NCI-H2196 treated with DMSO at 0.1 percent for 48 hours (cell line): ENCODE results near the gene MCU.
"Not testable (repeated sequence)": the region's sequence is repeated elsewhere in the genome, so short reads cannot be mapped to it uniquely, and the experiment has no call there.

Experiments used
- DNase-seq: peaks from one replicate; lab custom pipeline; 2025; ENCODE audit not compliant: unreplicated experiment; lab: John Stamatoyannopoulos, UW

MCU gene, protein sequence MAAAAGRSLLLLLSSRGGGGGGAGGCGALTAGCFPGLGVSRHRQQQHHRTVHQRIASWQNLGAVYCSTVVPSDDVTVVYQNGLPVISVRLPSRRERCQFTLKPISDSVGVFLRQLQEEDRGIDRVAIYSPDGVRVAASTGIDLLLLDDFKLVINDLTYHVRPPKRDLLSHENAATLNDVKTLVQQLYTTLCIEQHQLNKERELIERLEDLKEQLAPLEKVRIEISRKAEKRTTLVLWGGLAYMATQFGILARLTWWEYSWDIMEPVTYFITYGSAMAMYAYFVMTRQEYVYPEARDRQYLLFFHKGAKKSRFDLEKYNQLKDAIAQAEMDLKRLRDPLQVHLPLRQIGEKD

DNA sequence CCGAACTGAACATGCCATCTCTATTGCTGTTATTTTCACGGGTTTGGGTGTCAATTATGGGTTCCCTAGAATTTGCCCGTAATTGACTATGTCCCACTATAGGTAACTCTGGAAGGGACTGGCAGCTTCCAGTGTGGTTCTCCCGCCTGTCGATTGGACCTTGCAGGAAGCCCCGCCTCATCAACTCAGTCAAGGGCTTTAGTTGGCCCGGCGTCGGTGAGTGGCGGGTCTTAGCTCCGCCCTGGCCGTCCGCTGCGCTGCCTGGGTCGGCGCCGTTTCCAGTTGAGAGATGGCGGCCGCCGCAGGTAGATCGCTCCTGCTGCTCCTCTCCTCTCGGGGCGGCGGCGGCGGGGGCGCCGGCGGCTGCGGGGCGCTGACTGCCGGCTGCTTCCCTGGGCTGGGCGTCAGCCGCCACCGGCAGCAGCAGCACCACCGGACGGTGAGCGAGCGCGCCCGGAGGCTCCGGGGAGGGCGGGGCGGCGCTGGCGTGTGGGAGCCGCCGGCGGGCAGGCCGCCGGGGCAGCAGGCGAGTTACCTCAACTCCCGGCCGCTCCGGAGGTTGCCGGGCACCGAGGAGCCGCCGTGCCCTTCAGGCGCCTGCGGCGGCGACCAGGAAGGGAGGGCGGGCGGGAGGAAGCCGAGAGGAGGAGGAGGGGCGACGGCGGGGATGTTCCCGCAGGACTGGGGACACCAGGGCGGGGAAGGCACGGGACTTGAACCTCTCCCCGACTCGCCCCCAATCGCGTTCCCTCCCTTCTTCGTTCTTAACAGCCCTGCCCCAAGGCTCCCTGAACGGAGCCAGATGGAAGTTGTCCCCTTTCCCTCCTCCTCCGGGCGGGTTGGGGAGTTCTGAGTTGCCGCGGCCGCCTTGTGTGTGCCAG, at the start of gene MCU:
Gene MCU, plus strand, starts transcription at position 281 of the 881 bp plus-strand sequence. Its CDS starts 9 bp downstream, at position 290.
- peak; percentile 74 for DNase-seq

DNA sequence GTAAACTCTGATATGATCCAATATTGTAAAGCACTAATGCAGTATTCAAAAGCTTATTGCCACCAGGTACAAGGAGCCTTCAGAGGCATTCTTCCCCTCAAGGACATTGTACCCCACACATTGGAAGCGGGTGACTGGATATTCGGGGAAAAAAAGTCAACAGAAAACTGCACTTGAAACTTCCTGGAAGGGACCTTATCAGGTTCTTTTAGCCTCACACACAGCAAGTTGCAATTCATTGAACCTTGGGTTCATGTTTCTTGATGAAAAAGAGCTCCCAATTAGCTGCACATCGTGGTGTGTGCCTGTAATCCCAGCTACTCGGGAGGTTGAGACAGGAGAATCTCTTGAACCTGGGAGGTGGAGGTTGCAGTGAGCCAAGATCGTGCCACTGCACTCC, 49.6 kb upstream of the MCU start:
- no peak for DNase-seq

DNA sequence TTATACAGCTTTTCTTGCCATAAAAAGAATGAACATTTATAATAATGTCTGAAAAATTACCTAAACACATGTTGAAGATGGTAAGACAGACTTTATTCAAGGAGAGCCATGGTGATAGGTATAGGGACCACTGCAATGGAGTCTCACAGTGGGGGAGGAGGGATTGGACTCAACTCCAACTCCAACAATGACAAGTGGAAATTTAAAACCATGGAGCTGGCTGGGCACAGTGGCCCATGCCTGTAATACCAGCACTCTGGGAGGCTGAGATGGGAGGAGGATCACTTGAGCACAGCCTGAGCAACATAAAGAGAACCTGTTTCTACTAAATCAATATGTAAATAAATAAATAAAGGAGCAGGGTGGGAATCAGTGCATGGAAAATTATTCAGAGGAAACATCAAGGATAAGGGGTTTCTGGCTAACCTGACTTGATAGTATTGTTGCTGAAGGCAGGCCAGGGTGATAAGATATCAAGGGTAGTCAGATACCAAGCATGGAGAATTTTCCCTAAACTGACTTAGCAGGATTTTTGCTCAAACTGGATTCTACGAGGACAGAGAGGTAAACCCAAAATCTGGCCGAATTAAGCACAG, 46.6 kb upstream of the MCU start:
- DNase-seq: no peak

DNA sequence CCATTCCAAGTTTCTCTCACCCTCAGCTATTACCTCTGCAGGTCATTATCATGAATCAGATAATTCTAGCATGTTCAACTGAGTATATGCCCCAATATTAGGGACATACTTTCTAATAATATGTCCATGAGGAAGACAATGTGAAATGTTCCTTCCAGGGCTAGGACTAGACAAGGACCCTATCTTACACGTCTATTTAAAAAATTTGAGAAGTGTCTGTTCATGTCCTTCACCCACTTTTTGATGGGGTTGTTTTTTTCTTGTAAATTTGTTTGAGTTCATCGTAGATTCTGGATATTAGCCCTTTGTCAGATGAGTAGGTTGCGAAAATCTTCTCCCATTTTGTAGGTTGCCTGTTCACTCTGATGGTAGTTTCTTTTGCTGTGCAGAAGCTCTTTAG, 45.0 kb upstream of the MCU start:
- DNase-seq: not testable (repeated sequence)

DNA sequence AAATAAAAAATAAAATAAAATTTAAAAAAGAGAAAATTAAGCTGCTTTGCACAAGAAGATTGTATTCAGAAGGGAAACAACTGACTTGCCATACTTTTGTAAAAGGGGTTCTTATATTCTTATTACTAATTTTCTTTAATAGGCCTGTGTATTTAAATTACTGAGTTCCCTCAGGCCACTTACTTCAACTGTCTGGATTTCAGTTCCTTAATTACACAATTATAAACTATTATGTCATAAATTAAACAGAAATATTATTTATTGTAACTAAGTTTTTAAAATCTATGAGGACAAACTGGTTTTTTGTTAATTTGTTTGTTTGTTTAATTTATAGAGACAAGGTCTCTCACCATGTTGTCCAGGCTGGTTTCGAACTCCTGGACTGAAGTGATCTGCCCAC, 43.6 kb upstream of the MCU start:
- no peak for DNase-seq

DNA sequence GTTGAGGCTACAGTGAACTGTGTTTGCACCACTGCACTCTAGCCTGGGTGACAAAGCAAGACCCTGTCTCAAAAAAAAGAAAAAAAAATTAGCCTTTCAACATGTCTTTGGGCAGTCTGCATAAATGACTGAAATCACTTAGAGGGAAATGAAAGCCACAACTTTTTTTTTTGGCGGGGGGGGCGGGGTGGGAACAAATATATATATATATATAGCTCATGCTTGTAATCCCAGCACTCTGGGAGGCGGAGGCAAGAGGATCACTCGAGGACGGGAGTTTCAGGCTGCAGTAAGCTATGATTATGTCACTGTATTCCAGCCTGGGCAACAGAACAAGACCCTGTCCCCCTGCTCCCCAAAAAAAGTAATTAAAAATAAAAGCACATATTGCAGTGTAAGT, 42.7 kb upstream of the MCU start:
- no peak for DNase-seq

DNA sequence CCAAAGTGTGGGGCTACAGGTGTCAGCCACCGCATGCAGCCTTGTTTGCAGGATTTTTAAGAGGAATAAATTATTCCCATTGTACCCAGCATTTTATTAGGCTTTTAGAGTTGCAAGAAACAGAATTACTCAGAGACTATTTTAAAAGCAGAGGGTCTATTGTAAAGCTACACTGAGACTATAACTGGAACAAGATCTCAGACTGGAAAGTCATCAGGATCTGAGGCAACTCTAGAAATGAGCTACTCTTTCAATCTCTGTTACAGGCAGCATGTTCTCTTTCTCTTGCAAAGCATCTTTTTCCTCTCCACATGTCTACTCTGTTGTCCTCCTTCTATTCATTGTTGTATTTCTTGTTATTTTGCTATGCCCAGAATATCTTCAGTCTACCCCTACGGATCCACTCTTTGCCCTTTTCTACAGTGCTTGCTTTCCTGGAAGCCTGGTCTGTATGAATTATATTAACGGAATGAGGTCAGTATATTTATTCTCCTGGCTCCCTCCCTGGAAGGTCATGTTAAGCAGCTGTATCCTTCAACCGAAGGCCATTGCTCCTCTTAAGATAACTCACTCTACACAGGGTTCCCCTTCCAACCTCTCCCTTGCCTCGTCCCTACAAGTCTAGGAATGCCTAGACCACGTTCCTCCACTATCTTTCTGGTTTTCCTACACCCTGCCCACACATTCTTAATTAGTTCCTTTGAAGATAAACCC, 38.4 kb upstream of the MCU start:
- no peak for DNase-seq

DNA sequence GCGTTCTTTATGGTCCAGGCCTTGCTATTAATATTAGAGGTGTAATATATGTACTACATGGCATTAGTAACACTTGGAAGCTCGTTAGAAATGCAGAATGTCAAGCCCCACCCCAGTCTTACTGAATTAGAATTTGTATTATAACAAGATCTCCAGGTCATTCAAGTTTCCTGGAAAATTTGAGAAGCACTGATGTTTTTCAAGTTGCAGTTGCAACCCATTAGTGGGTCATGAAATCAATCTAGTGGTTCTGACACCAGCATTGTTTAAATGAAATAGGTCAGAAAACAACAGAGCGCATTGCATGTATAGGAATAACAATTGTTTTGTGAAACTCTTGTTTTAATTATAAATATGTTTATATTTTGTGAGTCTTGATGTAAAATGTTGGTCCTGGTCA, 37.2 kb upstream of the MCU start:
- no peak for DNase-seq

DNA sequence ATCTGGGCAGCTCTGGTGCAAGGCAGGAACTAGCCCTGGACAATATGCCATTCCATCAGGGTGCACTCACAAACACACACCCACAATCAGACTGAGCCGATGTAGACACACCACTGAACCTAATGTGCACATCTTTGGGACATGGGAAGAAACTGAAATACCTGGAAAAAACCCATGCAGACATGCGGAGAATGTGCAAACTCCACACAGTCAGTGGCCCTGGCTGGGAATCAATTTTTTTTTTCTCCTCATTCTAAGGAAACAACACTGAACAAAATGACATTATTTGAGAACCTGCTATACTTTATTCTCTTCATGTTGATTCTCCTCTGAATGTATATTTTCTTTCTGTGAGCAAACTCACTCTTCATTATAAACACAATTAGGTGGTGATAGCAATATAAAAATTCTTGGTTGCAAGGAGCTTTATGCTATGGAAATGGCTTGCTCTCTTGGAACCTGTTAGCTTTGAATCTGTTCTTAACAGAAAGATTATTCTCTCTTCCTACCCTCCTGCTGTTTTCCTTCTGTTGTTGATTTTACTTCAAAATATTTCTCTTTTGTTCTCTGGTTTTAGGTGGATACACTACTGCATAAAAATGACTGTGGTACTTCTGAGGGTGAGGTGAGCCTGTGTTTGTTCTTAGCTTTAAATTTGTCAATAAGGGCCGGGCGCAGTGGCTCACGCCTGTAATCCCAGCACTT, 33.1 kb upstream of the MCU start:
- no peak for DNase-seq

DNA sequence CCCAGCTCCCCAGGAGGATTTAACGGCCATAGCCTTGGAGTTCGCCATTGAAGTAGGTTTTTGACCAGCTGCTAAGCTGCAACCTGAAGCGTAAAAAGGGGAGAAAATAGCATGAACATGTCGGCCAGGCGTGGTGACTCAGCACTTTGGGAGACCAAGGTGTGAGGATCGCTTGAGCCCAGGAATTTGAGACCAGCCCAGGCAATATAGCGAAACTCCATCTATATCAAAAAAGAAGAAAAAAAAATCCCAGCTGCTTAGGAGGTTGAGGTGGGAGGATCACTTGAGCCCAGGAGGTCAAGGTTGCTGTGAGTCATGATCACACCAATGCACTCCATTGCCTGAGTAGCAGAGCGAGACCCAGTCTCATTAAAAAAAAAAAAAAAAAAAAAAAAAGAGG, 32.2 kb upstream of the MCU start:
- no peak for DNase-seq

DNA sequence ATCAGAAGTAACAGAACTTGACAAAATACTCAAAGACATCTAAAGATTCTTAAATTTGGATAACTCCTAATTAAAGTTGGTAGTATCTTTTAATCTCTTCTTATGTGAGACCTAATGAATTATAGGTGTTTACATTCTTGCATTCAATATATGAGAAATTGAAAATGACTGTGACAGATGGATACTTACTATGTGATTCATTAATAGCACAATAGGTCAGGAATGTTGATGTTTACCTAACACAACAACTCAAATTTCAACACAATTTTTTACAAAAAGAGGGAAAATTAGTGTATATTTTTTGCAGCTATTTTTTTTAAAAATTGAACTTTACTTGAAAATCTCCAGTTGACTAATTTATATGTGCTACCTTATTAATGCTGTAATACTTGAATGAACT, 31.7 kb upstream of the MCU start:
- DNase-seq: no peak

DNA sequence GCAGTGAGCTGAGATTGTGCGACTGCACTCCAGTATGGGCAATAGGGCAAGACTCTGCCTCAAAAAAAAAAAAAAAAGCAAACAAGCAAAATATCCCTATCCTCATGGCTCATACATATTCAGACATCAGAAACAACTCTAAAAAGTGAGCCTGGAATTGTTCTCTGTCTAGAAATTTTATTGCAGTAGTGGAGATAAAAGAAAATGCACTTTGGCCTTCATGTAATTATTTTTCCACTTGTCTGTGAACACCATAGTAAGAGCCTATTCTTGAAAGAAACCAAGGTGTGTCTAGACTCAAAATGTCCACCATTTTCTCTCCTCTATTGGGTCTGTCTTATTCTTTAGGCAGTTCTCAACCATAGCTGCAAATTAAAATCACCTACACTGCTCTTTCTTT, 30.5 kb upstream of the MCU start:
- no peak for DNase-seq

DNA sequence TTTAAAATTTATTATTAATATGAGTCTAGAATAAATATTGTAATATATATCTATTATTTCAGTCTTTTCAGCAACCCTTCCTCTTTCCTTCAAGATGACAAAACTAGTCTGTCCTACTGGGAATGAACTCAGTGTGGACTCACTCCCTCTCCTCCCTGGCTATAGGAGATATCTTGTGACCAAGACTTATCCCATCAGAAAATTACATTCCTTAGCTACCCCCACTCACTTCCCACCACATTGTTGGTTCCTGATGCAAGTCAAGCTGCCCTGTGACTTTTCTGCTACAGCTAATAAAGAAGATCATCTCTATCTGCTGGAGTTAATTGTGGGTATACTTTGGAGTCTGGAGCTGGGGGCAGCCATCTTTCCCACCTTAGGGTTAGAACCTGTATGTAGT, 28.0 kb upstream of the MCU start:
- no peak for DNase-seq

DNA sequence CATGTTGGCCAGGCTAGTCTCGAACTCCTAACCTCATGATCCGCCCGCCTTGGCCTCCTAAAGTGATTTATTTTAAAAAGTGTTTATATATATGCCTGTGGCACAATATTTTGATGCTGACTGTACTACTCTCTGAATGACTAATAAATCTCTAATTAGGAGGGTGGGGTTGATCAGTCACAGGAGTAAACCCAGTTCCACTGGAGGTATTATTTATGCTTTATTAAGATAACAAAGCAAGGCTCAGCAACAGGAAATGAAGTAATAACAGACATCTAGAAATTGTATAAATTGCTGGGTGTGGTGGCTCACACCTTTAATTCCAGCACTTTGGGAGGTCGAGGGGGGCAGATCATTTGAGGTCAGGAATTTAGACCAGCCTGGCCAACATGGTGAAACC, 26.0 kb upstream of the MCU start:
- no peak for DNase-seq

DNA sequence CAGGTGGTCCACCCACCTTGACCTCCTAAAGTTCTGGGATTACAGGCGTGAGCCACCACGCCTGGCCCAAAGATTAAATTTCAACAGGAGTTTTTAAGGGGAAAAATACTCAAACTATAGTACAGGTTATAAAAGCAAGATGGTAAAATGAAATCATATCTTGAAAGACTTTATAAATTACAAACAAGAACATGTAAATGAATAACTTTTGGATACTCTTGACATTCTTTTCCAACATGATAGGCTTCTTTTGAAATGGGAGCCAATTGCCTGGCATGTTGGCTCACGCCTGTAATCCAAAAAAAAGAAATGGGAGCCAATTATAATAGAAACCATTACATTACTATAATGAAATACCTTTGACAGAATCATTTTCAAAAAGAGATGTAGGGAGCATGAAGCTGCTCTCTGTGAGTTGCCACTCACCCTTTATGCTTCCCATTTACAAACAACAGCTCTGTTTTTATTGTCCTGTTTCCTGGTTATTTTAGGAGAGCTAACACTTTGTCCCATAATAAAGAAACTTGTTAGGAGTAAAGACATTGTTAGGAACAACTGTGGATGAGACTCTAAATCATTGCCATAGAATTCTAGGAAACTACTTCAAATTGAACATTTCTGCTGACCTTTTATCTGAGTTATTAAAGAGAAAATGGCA, 24.6 kb upstream of the MCU start:
- no peak for DNase-seq

DNA sequence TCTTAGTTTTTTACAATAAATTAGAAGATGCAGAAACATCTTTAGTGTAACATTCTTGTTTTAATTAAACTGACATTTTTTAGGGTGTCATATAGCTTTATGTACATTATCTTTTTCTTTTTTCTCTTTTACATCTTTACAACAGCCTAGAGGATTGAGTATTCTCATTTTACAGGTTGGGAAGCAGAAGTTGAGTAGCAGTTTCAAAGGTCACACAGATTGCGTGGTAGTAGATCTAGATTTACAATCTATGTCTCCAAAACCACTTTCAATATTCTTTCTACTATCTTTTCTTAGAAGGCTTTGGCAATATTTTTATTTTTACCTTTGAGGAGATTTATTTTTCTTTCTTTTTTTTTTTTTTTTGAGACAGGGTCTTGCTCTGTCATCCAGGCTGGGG, 18.7 kb upstream of the MCU start:
- no peak for DNase-seq

DNA sequence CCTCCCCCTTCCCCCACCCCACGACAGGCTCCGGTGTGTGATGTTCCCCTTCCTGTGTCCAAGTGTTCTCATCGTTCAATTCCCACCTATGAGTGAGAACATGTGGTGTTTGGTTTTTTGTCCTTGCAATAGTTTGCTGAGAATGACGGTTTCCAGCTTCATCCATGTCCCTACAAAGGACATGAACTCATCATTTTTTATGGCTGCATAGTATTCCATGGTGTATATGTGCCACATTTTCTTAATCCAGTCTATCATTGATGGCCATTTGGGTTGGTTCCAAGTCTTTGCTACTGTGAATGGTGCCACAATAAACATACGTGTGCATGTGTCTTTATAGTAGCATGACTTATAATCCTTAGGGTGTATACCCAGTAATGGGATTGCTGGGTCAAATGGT, 17.8 kb upstream of the MCU start:
- DNase-seq: not testable (repeated sequence)

DNA sequence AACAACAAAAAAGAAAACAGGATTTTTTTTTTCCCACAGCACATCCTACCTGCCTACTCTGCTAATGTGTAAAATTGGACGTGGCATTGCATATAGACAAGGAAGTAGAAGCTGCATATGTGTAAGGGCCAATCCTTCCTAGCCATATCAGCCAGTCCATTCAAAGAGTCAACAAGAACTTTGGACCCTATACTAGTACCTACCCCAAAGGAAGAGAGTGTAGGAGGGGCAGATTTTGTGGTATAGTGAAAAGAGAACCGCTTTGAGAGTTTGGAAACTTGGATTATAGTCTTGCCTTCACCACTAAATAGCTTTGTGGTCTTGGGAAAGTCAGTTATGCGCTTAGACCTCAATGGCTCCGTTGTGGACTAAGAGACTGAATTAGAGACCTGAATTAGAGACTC, 12.1 kb upstream of the MCU start:
- DNase-seq: no peak

DNA sequence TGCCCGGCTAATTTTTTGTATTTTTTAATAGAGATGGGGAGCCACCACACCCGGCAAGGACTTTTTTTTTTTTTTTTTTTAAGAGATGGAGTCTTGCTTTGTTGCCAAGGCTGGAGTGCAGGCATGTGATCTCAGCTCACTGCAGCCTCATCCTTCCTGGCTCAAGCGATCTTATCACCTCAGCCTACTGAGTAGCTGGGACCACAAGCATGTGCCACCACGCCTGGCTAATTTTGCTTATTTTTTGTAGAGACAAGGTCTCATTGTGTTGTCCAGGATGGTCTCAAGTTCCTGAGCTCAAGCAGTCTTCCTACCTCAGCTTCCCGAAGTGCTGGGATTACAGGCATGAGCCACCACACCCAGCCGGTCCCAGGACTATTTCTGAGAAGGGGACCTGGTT, 9.3 kb upstream of the MCU start:
- no peak for DNase-seq

DNA sequence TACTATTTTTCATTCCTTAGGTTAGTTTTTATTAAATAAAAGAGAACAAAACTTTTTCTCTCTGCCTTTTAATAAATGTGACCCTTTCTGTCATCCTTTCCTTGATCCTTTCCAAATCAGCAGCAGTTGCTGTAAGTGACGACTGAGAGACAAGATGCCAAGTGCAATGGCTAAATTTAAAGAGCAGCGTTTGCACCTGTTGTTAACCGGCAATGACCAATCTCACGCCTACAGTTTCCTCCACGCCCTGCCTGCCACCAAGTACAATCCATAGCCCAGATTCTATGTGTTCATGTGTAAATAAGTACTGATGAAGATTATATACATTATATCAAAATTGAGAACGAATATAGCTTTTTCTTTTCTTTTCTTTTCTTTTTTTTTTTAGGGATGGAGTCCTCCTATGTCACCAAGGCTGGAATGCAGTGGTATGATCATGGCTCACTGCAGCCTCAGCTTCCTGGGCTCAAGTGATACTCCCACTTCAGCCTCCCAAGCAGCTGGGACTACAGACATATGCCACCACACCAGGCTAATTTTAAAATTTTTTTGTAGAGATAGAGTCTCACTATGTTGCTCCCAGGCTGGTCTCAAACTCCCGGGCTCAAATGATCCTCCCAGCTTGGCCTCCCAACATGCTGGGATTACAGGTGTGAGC, 6.5 kb upstream of the MCU start:
- DNase-seq: no peak
